Upper lobe of left lung (tissue), 6 donors: ENCODE results near the gene RAB11FIP3. TPM values are rescaled to one million over a fixed set of nuclear protein-coding genes. Genes with fewer than 3 reads are reported as not detected.
"Not testable (repeated sequence)": the region's sequence is repeated elsewhere in the genome, so short reads cannot be mapped to it uniquely, and the experiment has no call there.

Source experiments
- ATAC-seq, 2 donors: fragments of 200-7000 bp; cut with Tn5 transposase; one replicate each; pipeline ENCODE4 v1.9.1; 2022; ENCODE audit warnings: mild to moderate bottlenecking in 2 of 2, moderate library complexity in 2 of 2; ENCODE audit not compliant: low FRiP score in 2 of 2
- DNase-seq, 2 donors: peaks; one replicate each; pipeline ENCODE4 v3.0.0-alpha.2; 2019 to 2020
- H3K27ac ChIP-seq, 4 donors: fragments of 200-600 bp; sonication (generic); one replicate each; pipeline ENCODE4 v1.5.1; 2016 to 2019
- H3K27me3 ChIP-seq, 4 donors: fragments of 200-600 bp; sonication (generic); one replicate each; pipeline ENCODE4 v1.5.1; 2017 to 2019
- H3K36me3 ChIP-seq, 4 donors: fragments of 200-600 bp; sonication (generic); one replicate each; pipeline ENCODE4 v1.5.1; 2016 to 2019
- H3K4me1 ChIP-seq, 4 donors: fragments of 200-600 bp; sonication (generic); one replicate each; pipeline ENCODE4 v1.5.1; 2018 to 2019
- H3K4me3 ChIP-seq, 4 donors: fragments of 200-600 bp; sonication (generic); one replicate each; pipeline ENCODE4 v1.5.1; 2017 to 2019; ENCODE audit warnings: mild to moderate bottlenecking in 2 of 4, moderate library complexity in 1 of 4
- H3K9me3 ChIP-seq, 4 donors: fragments of 200-600 bp; sonication (generic); one replicate each; pipeline ENCODE4 v1.5.1; 2018 to 2019
- EP300 ChIP-seq, 4 donors: sonication (generic); formaldehyde crosslinking; IDR thresholded peaks; one replicate each; pipeline ENCODE4 v1.5.1; 2017; ENCODE audit warnings: antibody characterized with exemption in 4 of 4, control low read depth in 2 of 4
- POLR2A ChIP-seq, 4 donors: fragments of 450-650 bp; IDR thresholded peaks; one replicate each; pipeline ENCODE4 v1.5.1; 2016 to 2017; ENCODE audit warnings: antibody characterized with exemption in 4 of 4, mild to moderate bottlenecking in 2 of 4
- POLR2AphosphoS5 ChIP-seq, 2 donors: sonication (generic); formaldehyde crosslinking; IDR thresholded peaks; one replicate each; pipeline ENCODE4 v1.5.1; 2017; ENCODE audit warnings: antibody characterized with exemption in 2 of 2
- WGBS, 2 donors: methylation state at CpG; one replicate each; pipeline ENCODE4 v1.1.5; 2017 to 2018; 5-methylcytosine and 5-hydroxymethylcytosine counted together
- total RNA-seq, 6 donors: library from RNA; depleted of rRNA in 4 of 6; stranded (reverse); fragments of >200 nt in 4 of 6; gene quantifications; one replicate each; pipeline versions ENCODE4 v1.1.0 to v1.2.1, GENCODE V29; 2016 to 2021
- TF ChIP-seq, protein P1 (sequence below), 6 experiments: fragments of 450-650 bp in 4 of 6; fragments of 200-600 bp in 2 of 6; sonication (generic) in 2 of 6; IDR thresholded peaks; one replicate each; pipeline ENCODE4 v1.5.1; 2016 to 2019; ENCODE audit warnings: antibody characterized with exemption in 6 of 6
- donor health status: DM: no; HTN: no; CAD: no; lungs with moderate emphysema.
- donor health status: DM: no; HTN: yes; CAD: no; lungs with severe emphysema.

RAB11FIP3 gene
- total RNA-seq, 6 donors from 2014 or later, result 38.9 to 95.3 (median 43.8) TPM

DNA sequence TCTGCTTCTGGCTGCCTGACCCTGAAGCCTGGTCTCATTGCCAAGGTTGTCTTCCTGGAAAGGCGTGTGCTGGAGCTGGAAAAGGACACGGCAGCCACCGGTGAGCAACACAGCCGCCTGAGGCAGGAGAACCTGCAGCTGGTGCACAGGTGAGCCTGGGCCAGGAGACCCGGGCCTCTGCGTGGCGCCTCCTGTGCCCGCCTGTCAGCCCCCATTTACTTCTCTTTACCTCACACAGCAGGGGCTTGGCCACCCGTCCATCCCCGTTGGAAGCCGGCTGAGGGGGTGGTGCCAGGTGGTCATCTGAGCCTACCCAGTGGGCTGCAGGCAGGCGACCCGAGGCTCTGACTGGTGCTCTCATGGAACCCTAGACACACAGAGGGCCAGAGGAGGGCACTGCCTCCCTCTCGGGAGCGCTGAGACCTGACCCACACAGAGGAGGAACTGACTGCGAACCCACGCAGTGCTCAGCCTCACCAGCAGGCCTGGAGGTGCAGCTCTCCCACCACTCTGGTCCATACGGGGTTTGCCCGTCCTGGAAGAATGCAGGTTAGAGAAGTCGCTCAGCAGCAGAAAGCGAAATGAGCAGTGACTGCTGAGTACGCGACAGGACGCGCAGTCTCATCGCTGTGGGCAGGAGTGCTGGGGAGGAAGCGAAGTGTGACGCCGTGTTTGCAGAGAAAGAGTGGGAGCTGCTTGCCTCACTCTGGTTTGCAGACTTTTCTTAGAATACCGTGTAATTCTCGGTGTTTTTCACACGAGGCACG is 80.2 kb downstream of the RAB11FIP3 start:
- H3K36me3 ChIP-seq, result peaks cover 0 to 21% (median 9%) of the 10 kb centered on the region in 4 donors
- DNase-seq (no peak), ATAC-seq (no peak)
- 92 to 93% methylated on average over 23 to 25 of the region's 33 CpGs for WGBS, 2 donors
- no peak overlapping the region for H3K27ac ChIP-seq
- H3K27me3 ChIP-seq, result no peaks in the 10 kb centered on the region
- H3K9me3 ChIP-seq, result no peaks in the 10 kb centered on the region
- no peak overlapping the region for H3K4me3 ChIP-seq
- no peaks in the 10 kb centered on the region for H3K4me1 ChIP-seq
- no peak for TF ChIP-seq POLR2AphosphoS5 (IDR thresholded peaks at IDR 0.05)
- TF ChIP-seq, protein P1, sequence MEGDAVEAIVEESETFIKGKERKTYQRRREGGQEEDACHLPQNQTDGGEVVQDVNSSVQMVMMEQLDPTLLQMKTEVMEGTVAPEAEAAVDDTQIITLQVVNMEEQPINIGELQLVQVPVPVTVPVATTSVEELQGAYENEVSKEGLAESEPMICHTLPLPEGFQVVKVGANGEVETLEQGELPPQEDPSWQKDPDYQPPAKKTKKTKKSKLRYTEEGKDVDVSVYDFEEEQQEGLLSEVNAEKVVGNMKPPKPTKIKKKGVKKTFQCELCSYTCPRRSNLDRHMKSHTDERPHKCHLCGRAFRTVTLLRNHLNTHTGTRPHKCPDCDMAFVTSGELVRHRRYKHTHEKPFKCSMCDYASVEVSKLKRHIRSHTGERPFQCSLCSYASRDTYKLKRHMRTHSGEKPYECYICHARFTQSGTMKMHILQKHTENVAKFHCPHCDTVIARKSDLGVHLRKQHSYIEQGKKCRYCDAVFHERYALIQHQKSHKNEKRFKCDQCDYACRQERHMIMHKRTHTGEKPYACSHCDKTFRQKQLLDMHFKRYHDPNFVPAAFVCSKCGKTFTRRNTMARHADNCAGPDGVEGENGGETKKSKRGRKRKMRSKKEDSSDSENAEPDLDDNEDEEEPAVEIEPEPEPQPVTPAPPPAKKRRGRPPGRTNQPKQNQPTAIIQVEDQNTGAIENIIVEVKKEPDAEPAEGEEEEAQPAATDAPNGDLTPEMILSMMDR (IDR thresholded peaks at IDR 0.05), result no peak
- TF ChIP-seq EP300 (IDR thresholded peaks at IDR 0.05), result no peak
- TF ChIP-seq POLR2A (IDR thresholded peaks at IDR 0.05), result no peak

DNA sequence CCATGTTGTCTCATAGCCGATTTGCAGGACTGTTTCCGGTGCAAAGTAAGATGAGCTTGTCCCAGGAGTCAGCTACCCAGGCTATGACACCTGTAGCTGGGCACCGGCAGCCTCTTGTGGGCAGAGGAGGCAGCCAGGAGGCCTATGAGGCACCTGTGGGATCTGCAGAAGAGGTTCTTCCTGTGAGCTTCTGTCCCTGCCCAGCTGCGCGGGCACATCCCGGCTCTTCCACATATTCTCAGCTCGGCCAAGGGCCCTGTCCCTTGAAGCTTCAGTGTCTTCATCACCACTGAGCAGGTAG is 80.7 kb downstream of the RAB11FIP3 start:
- WGBS, 2 donors, result 93 to 97% methylated on average over 7 of the region's 7 CpGs
- H3K36me3 ChIP-seq, result peaks cover 0 to 21% (median 9%) of the 10 kb centered on the region in 4 donors
- no peak for ATAC-seq
- no peaks in the 10 kb centered on the region for H3K27me3 ChIP-seq
- no peak for DNase-seq
- no peak overlapping the region for H3K4me3 ChIP-seq
- no peak for TF ChIP-seq EP300 (IDR thresholded peaks at IDR 0.05)
- no peak for TF ChIP-seq POLR2AphosphoS5 (IDR thresholded peaks at IDR 0.05)
- TF ChIP-seq, protein P1 (IDR thresholded peaks at IDR 0.05), result no peak
- TF ChIP-seq POLR2A (IDR thresholded peaks at IDR 0.05), result no peak
- no peak overlapping the region for H3K27ac ChIP-seq
- H3K4me1 ChIP-seq, result no peaks in the 10 kb centered on the region
- H3K9me3 ChIP-seq, result no peaks in the 10 kb centered on the region

DNA sequence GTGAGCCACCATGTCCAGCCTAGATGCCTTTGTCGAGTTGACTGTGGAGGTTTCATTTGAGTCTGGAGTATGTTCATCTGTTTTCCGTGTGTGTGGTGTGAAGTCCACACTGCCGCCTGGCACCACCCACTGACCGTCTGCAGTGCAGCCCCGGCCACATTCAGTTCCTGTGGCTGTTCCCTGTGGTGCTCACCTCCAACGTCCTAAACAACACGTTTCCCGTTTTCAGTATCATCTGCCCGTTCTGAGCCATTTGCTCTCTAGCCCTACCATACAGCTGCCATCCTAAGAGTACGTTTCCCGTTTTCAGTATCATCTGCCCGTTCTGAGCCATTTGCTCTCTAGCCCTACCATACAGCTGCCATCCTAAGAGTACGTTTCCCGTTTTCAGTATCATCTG is 82.1 kb downstream of the RAB11FIP3 start:
- H3K4me3 ChIP-seq, H3K27me3 ChIP-seq, H3K4me1 ChIP-seq, H3K9me3 ChIP-seq, H3K27ac ChIP-seq, ATAC-seq, DNase-seq: not testable (repeated sequence)
- H3K36me3 ChIP-seq, result peaks cover 0 to 22% (median 9%) of the 10 kb centered on the region in 4 donors
- WGBS, 2 donors, result 86 to 88% methylated on average over 14 of the region's 14 CpGs

DNA sequence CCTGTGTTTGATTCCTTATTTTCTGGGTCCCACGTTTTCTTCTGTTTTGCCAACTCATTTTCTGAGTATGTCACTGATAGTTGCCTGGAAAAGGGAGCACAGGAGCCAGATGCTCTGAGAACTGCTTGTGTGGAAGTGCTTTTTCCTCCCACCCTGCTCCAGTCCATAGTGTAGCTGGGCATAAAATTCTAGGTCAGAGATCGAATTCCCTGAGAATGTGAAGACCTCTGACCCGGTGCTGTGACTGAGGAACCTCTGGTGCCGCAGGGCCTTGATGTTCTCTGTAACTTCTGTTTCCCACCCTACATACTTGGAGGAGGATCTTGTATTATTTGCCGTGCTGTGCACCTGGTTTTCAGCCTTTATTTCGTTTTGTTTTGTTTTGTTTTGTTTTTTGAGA is 82.5 kb downstream of the RAB11FIP3 start:
- DNase-seq (no peak), ATAC-seq (no peak)
- TF ChIP-seq EP300 (IDR thresholded peaks at IDR 0.05) (no peak), POLR2AphosphoS5 (IDR thresholded peaks at IDR 0.05) (no peak), POLR2A (IDR thresholded peaks at IDR 0.05) (no peak)
- TF ChIP-seq, protein P1 (IDR thresholded peaks at IDR 0.05), result no peak
- 77 to 78% methylated on average over 6 of the region's 6 CpGs for WGBS, 2 donors
- H3K27ac ChIP-seq, result no peak overlapping the region
- no peak overlapping the region for H3K4me3 ChIP-seq
- peaks cover 0 to 26% (median 9%) of the 10 kb centered on the region in 4 donors for H3K36me3 ChIP-seq
- H3K9me3 ChIP-seq, result no peaks in the 10 kb centered on the region
- H3K27me3 ChIP-seq, result no peaks in the 10 kb centered on the region
- no peaks in the 10 kb centered on the region for H3K4me1 ChIP-seq

DNA sequence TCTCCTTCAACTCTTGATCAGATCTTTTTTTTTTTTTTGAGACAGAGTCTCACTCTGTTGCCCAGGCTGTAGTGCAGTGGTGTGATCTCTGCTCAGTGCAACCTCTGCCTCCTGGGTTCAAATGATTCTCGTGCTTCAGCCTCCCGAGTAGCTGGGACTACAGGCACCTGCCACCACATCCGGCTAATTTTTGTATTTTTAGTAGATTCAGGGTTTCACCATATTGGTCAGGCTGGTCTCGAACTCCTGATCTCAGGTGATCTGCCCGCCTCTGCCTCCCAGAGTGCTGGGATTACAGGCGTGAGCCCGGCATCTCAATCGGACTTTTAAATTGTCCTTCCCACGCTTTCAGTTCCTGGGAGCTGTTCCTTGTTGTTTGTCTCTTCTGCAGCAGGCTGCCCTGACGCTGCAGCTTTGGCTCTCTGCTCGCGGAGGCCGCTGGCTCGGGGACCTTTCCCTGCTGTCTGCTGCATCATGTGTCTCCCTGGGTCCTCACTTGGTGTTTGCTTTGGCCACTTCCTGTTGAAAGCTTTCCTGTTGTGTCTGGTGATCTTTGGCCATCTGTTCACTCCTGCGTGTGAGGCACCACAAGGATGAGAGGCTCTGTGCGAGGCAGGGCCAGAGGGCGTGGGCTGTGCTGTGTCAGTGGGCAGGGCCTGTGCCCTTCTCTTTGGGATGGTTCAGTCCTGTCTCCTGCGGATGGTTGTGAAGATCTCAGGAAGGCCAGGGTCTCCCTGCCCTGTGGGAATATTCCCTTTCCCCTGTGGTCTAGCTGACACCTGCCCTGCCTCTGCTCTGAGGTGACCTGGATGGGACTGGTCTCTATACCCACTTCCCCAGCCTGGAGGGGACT is 83.7 kb downstream of the RAB11FIP3 start:
- no peak for TF ChIP-seq POLR2AphosphoS5 (IDR thresholded peaks at IDR 0.05)
- no peak for TF ChIP-seq POLR2A (IDR thresholded peaks at IDR 0.05)
- TF ChIP-seq, protein P1 (IDR thresholded peaks at IDR 0.05), result no peak
- no peak for TF ChIP-seq EP300 (IDR thresholded peaks at IDR 0.05)
- H3K4me1 ChIP-seq, result no peaks in the 10 kb centered on the region
- peaks cover 0 to 28% (median 9%) of the 10 kb centered on the region in 4 donors for H3K36me3 ChIP-seq
- peak overlapping the region in 1 of 4 donors; percentile 43 for H3K27ac ChIP-seq
- H3K27me3 ChIP-seq, result no peaks in the 10 kb centered on the region
- 79 to 85% methylated on average over 15 to 18 of the region's 18 CpGs for WGBS, 2 donors
- DNase-seq (peak in 1 of 2 donors; percentile 56), ATAC-seq (no peak)
- H3K9me3 ChIP-seq, result no peaks in the 10 kb centered on the region
- H3K4me3 ChIP-seq, result no peak overlapping the region
